ENCODE measurements around the gene LMCD1. TPM values are rescaled to one million over a fixed set of nuclear protein-coding genes. Genes with fewer than 3 reads are reported as not detected.

Gene LMCD1
- total RNA-seq, 2 donors from 2014 or later = 10.9 to 32.4 TPM

GRCh38 chr3:8538913-8539312 is 37.3 kb downstream of the LMCD1 start:
- ATAC-seq (no peak), DNase-seq (no peak)
- intact Hi-C loops (cut with DNase I) = no loop called here
- no peaks in the 10 kb centered on the region for H3K9me3 ChIP-seq
- H3K4me1 ChIP-seq = no peaks in the 10 kb centered on the region
- H3K36me3 ChIP-seq (replicated peaks in 1 of 2; ENCODE audit: insufficient read depth in 1 of 2, low read depth in 2 of 2) = no peaks in the 10 kb centered on the region
- no peaks in the 10 kb centered on the region for H3K27me3 ChIP-seq
- no peak overlapping the region for H3K27ac ChIP-seq
- H3K4me3 ChIP-seq = no peak overlapping the region
- WGBS, 2 donors = 92 to 93% methylated on average over 3 of the region's 3 CpGs
- TF ChIP-seq CTCF (IDR thresholded peaks at IDR 0.05) = no peak
- TF ChIP-seq POLR2A (IDR thresholded peaks at IDR 0.05) = no peak

GRCh38 chr3:8539419-8539818 is 37.8 kb downstream of the LMCD1 start:
- no peak for DNase-seq
- WGBS, 2 donors = 81 to 91% methylated on average over 7 of the region's 7 CpGs
- intact Hi-C loops (cut with DNase I) = no loop called here
- no peak for ATAC-seq
- no peaks in the 10 kb centered on the region for H3K9me3 ChIP-seq
- H3K4me1 ChIP-seq = no peaks in the 10 kb centered on the region
- no peak overlapping the region for H3K27ac ChIP-seq
- TF ChIP-seq POLR2A (IDR thresholded peaks at IDR 0.05) = no peak
- no peak for TF ChIP-seq CTCF (IDR thresholded peaks at IDR 0.05)
- H3K4me3 ChIP-seq = no peak overlapping the region
- H3K36me3 ChIP-seq (replicated peaks in 1 of 2; ENCODE audit: insufficient read depth in 1 of 2, low read depth in 2 of 2) = no peaks in the 10 kb centered on the region
- no peaks in the 10 kb centered on the region for H3K27me3 ChIP-seq

GRCh38 chr3:8540456-8540855 is 38.8 kb downstream of the LMCD1 start:
- Histone ChIP-seq H3K27me3 (no peaks in the 10 kb centered on the region), H3K36me3 (replicated peaks in 1 of 2; ENCODE audit: insufficient read depth in 1 of 2, low read depth in 2 of 2) (no peaks in the 10 kb centered on the region), H3K4me1 (no peaks in the 10 kb centered on the region), H3K4me3 (no peak overlapping the region), H3K9me3 (no peaks in the 10 kb centered on the region), H3K27ac (no peak overlapping the region)
- TF ChIP-seq POLR2A (IDR thresholded peaks at IDR 0.05) (no peak), CTCF (IDR thresholded peaks at IDR 0.05) (no peak)
- intact Hi-C loops (cut with DNase I) = no loop called here
- WGBS, 2 donors = 76 to 78% methylated on average over 6 of the region's 6 CpGs
- no peak for DNase-seq
- no peak for ATAC-seq

GRCh38 chr3:8541486-8541885 is 39.9 kb downstream of the LMCD1 start:
- Histone ChIP-seq H3K4me1 (no peaks in the 10 kb centered on the region), H3K36me3 (replicated peaks in 1 of 2; ENCODE audit: insufficient read depth in 1 of 2, low read depth in 2 of 2) (no peaks in the 10 kb centered on the region), H3K9me3 (no peaks in the 10 kb centered on the region), H3K27me3 (no peaks in the 10 kb centered on the region), H3K27ac (no peak overlapping the region), H3K4me3 (no peak overlapping the region)
- intact Hi-C loops (cut with DNase I) = no loop called here
- WGBS, 2 donors = 88% methylated on average over 9 of the region's 9 CpGs
- no peak for TF ChIP-seq CTCF (IDR thresholded peaks at IDR 0.05)
- no peak for TF ChIP-seq POLR2A (IDR thresholded peaks at IDR 0.05)
- ATAC-seq (no peak), DNase-seq (no peak)

Data from body of pancreas (tissue), 4 donors.